Sigmoid colon (tissue), 3 donors: Measurements from ENCODE around the gene WDR86.

ENCODE experiments used
- CTCF ChIP-seq, 4 experiments: fragments of 450-650 bp in 3 of 4; fragments of 200-600 bp in 1 of 4; IDR thresholded peaks; one replicate each; pipeline ENCODE4 v1.5.1; 2016 to 2019; ENCODE audit warnings: antibody characterized with exemption in 4 of 4, mild to moderate bottlenecking in 3 of 4, moderate library complexity in 2 of 4
- POLR2A ChIP-seq, 2 donors: fragments of 450-650 bp; IDR thresholded peaks; one replicate each; pipeline ENCODE4 v1.6.1; 2016; ENCODE audit warnings: antibody characterized with exemption in 2 of 2, mild to moderate bottlenecking in 2 of 2, moderate library complexity in 2 of 2

DNA sequence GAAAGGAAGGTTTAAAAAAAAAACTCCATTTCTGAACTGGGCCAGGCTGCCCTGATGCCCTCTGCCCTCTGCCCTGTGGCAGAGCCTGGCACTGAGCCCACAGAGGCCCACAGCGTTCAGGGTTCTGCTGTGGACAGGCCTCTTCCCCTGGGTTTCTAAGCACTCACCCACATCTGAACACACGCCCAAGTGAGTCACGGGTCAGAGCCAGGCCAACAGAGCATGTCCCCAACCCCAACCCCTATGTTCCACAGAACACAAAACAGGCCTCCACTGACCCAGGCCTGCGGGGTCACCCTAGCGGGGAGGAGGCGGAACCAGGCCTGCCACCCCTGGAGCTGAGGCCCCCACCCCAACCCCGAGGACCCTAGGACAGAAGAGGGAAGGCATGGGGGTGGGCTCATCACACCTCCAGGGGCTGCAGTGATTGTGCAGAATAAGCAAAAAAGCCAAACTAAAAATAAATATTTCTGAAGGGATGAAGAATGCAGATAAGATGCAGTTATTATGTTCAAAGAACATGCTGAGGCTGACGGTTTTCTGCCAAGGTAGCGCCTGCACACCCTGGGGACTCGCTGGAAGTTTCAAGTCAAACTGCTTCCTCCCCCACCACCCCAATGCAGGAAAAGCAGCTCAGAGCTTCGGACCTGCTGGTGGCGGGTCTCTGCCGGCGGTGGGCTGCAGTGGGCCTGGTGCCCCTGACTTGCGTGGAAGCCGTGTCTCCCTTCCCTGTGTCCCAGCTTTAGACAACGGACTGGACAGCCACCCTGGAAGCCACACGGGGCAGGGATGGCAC lies 5.4 kb downstream of the WDR86 start:
- TF ChIP-seq CTCF (IDR thresholded peaks at IDR 0.05) (no peak), POLR2A (IDR thresholded peaks at IDR 0.05) (no peak)
